GM12878 (cell line): ENCODE data around the gene MXD1. TPM values are rescaled to one million over a fixed set of nuclear protein-coding genes. Genes with fewer than 3 reads are reported as not detected.

Source experiments
- ATAC-seq: fragments of 200-7000 bp; cut with Tn5 transposase; 3 replicates; pipeline ENCODE4 v1.9.1; 2020; ENCODE audit warnings: mild to moderate bottlenecking, moderate library complexity
- BruUV-seq: library from RNA; stranded (reverse); fragments of 400-500 nt; replicated peaks from 2 replicates; lab custom pipeline; 2021; lab: Mats Ljungman, UMichigan
- CTCF ChIA-PET: fragments of 300-600 bp; sonication (Branson Sonifier 250); formaldehyde crosslinking; extraction: SDS; loops from one replicate; lab custom pipeline; 2021; ENCODE audit warnings: inconsistent platforms; lab: Yijun Ruan, JAX
- POLR2A ChIA-PET: fragments of 350-600 bp; formaldehyde crosslinking; extraction: SDS; loops from one replicate; lab custom pipeline; 2021; ENCODE audit warnings: inconsistent platforms; lab: Charles Lee
- RAD21 ChIA-PET: fragments of 300-600 bp; sonication (Branson Sonifier 250); formaldehyde crosslinking; loops from one replicate; lab custom pipeline; 2023; ENCODE audit warnings: antibody characterized with exemption; ENCODE audit not compliant: unreplicated experiment; lab: Charles Lee
- SMC1A ChIA-PET: fragments of 300-600 bp; sonication (Branson Sonifier 250); formaldehyde crosslinking; loops from one replicate; lab custom pipeline; 2023; ENCODE audit not compliant: unreplicated experiment, uncharacterized antibody; lab: Charles Lee
- DNase-seq: peaks from one replicate; pipeline ENCODE4 v3.0.0-alpha.2; 2011; ENCODE audit warnings: low read depth, low spot score
- FAIRE-seq: peaks from 3 replicates; lab custom pipeline; 2011; peaks lifted over from hg19 to GRCh38; lab: Jason Lieb, UNC
- H2AFZ ChIP-seq: 2 replicates; pipeline ENCODE4 v1.6.0; 2011; ENCODE audit warnings: low read depth, low read length, control low read depth; ENCODE audit not compliant: control insufficient read depth
- H3K27ac ChIP-seq: 2 replicates; pipeline ENCODE4 v1.5.1; 2011; ENCODE audit warnings: control low read depth; ENCODE audit not compliant: control insufficient read depth, insufficient read depth
- H3K27me3 ChIP-seq, 2 experiments: replicated peaks in 1 of 2; 2 replicates each; pipeline versions ENCODE4 v1.6.0 to v1.6.1; 2011; ENCODE audit warnings: low read length in 1 of 2; ENCODE audit not compliant: control insufficient read depth in 2 of 2, insufficient read depth in 2 of 2
- H3K36me3 ChIP-seq, 2 experiments: 2 replicates each; pipeline ENCODE4 v1.5.1; 2011; ENCODE audit warnings: low read length in 1 of 2; ENCODE audit not compliant: control insufficient read depth in 2 of 2, insufficient read depth in 2 of 2
- H3K4me1 ChIP-seq: 2 replicates; pipeline ENCODE4 v1.6.1; 2011; ENCODE audit warnings: mild to moderate bottlenecking, low read length, moderate library complexity, mixed read lengths; ENCODE audit not compliant: control insufficient read depth, insufficient read depth
- H3K4me2 ChIP-seq: 2 replicates; pipeline ENCODE4 v1.6.0; 2011; ENCODE audit warnings: control low read depth; ENCODE audit not compliant: control insufficient read depth, insufficient read depth
- H3K4me3 ChIP-seq: fragments of 200-600 bp; sonication (generic); 2 replicates; pipeline ENCODE4 v1.5.1; 2016
- H3K79me2 ChIP-seq: 2 replicates; pipeline ENCODE4 v1.6.0; 2011; ENCODE audit warnings: low read length; ENCODE audit not compliant: control insufficient read depth, insufficient read depth
- H3K9ac ChIP-seq: 2 replicates; pipeline ENCODE4 v1.8.0; 2011; ENCODE audit warnings: low read length, control low read depth, mixed read lengths; ENCODE audit not compliant: control insufficient read depth, insufficient read depth
- H3K9me3 ChIP-seq: replicated peaks from 3 replicates; pipeline ENCODE4 v1.5.1; 2011; ENCODE audit warnings: mild to moderate bottlenecking, low read length; ENCODE audit not compliant: control insufficient read depth, insufficient read depth
- H4K20me1 ChIP-seq: 2 replicates; pipeline ENCODE4 v1.6.0; 2011; ENCODE audit not compliant: control insufficient read depth, insufficient read depth
- ASH2L ChIP-seq: fragments of 300-600, 200-600 bp; sonication (generic); IDR thresholded peaks from 2 replicates; pipeline ENCODE4 v1.6.1; 2017; ENCODE audit warnings: low read depth, mild to moderate bottlenecking, borderline replicate concordance
- CEBPZ ChIP-seq: fragments of 150-350 bp; IDR thresholded peaks from 2 replicates; pipeline ENCODE4 v1.6.1; 2016; ENCODE audit warnings: low read depth, low read length
- EGR1 ChIP-seq, 2 experiments: IDR thresholded peaks; 1 replicate in 1 of 2; 2 replicates in 1 of 2; pipeline ENCODE4 v1.6.1; 2011 to 2012; ENCODE audit warnings: low read depth in 2 of 2, low read length in 2 of 2, borderline replicate concordance in 1 of 2, mild to moderate bottlenecking in 1 of 2, moderate library complexity in 1 of 2
- HDAC6 ChIP-seq: fragments of 200-600 bp; sonication (generic); IDR thresholded peaks from one replicate; pipeline ENCODE4 v1.8.0; 2017; ENCODE audit warnings: antibody characterized with exemption; ENCODE audit not compliant: unreplicated experiment
- KAT2A ChIP-seq: conservative IDR thresholded peaks from 2 replicates; pipeline ENCODE4 v1.6.1; 2011; ENCODE audit warnings: low read depth, low read length; ENCODE audit not compliant: control insufficient read depth
- MTA3 ChIP-seq: IDR thresholded peaks from 2 replicates; pipeline ENCODE4 v1.6.1; 2012; ENCODE audit warnings: low read length, inconsistent platforms, borderline replicate concordance
- NKRF ChIP-seq: fragments of 450-650 bp; conservative IDR thresholded peaks from 2 replicates; pipeline ENCODE4 v1.6.1; 2017; ENCODE audit warnings: mild to moderate bottlenecking, moderate library complexity
- PML ChIP-seq: IDR thresholded peaks from 2 replicates; pipeline ENCODE4 v1.6.1; 2012; ENCODE audit warnings: low read length, inconsistent platforms
- POLR2AphosphoS5 ChIP-seq: IDR thresholded peaks from 2 replicates; pipeline ENCODE4 v1.6.1; 2011; ENCODE audit warnings: mild to moderate bottlenecking, low read length, inconsistent platforms
- RCOR1 ChIP-seq: conservative IDR thresholded peaks from 2 replicates; pipeline ENCODE4 v1.6.1; 2012; ENCODE audit warnings: low read depth, low read length, improper control_type of control experiment
- SMARCA5 ChIP-seq: fragments of 450-650 bp; IDR thresholded peaks from 2 replicates; pipeline ENCODE4 v1.6.1; 2017; ENCODE audit warnings: mild to moderate bottlenecking
- SUPT20H ChIP-seq: IDR thresholded peaks from 2 replicates; pipeline ENCODE4 v1.6.1; 2011; ENCODE audit warnings: low read depth, mild to moderate bottlenecking, low read length, moderate library complexity, borderline replicate concordance; ENCODE audit not compliant: control insufficient read depth
- ZNF24 ChIP-seq: fragments of 450-650 bp; IDR thresholded peaks from 2 replicates; pipeline ENCODE4 v1.6.1; 2017; ENCODE audit warnings: antibody characterized with exemption, mild to moderate bottlenecking
- WGBS: methylation state at CpG from one replicate; pipeline ENCODE4 v1.1.6; 2016; ENCODE audit warnings: low lambda C conversion rate; ENCODE audit not compliant: insufficient replicate concordance, insufficient coverage; ENCODE audit errors: missing lambda C conversion rate; 5-methylcytosine and 5-hydroxymethylcytosine counted together
- in situ Hi-C: fragments of 300-500 bp; cut with MboI; formaldehyde crosslinking; loops from 9 replicates; pipeline ENCODE4 v1.14.3; 2018; ENCODE audit warnings: mixed read lengths
- intact Hi-C: fragments of 100-400 bp; cut with micrococcal nuclease; formaldehyde crosslinking; loops from one replicate; pipeline ENCODE4 v1.14.2; 2022; ENCODE audit not compliant: unreplicated experiment
- polyA plus RNA-seq, 11 experiments: library from polyadenylated mRNA; depleted of rRNA in 4 of 11; unstranded in 6 of 11; stranded (reverse) in 5 of 11; fragments of >200 nt; fragmentation: Nextera tagmentation in 4 of 11; fragmentation: Illumina TruSeq in 1 of 11; extraction: Ambion mirVana in 4 of 11; extraction: Trizol in 1 of 11; gene quantifications; 1 replicate in 1 of 11; 2 replicates in 10 of 11; pipeline versions ENCODE4 v1.2.1 to v1.2.3, GENCODE V29; 2011 to 2016; ENCODE audit warnings: inconsistent platforms in 2 of 11, missing spikeins in 2 of 11, low read depth in 1 of 11
- total RNA-seq, 4 experiments: library from RNA; depleted of rRNA in 3 of 4; stranded (reverse); fragments of >200 nt in 3 of 4; fragmentation: Illumina TruSeq in 1 of 4; extraction: Trizol in 1 of 4; gene quantifications; 2 replicates each; pipeline versions ENCODE4 v1.2.1 to v1.2.3, GENCODE V29; 2013 to 2021
- TF ChIP-seq, protein P1 (sequence below): fragments of 450-650 bp; IDR thresholded peaks from 2 replicates; pipeline ENCODE4 v1.6.1; 2016; ENCODE audit warnings: mild to moderate bottlenecking

MXD1 gene
- total and polyA plus RNA-seq, 10 of the 15 experiments (the other 5 are each of a cell fraction or from before 2014, with no cell fraction given): 2.2 to 10.2 (median 3.3) TPM

DNA sequence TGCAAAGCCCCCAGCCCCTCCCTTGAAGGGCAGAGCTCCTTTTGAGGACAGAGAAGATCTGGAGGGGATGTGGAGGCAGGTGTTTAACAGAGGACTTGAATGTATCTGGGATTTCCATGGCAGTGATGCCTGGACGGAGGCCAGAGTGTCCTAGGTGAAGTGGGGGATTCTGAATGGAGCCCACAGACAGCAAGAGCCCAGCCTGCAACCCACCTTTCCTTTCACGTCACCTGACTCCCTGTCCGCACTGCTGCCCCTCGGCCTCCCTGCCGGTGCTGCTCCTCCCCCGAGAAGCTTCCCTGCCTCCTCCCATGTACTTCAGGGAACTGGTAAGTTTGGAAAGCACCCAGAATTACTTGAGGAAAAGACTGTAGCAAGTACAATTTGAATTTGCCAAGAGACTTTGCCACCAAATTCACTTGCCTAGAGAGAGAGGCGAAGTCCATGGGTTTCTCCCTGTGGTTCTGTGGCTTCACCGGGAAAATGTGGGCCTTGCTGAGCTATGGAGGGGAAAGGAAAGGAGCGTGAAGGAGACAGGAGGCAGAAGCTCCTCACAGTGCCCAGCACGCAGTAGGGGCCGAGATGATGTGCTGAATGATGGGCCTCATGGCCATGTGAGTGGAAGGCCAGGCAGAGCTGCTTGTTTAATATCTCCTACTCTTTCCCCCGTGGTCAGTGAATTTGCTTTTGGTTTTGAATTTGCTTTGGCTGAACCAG lies 60.4 kb downstream of the MXD1 start (continued):
- TF ChIP-seq HDAC6: no peak
- no peak for TF ChIP-seq POLR2AphosphoS5
- TF ChIP-seq, all 136 proteins: peak for 0

- H3K4me1 ChIP-seq: no peaks in the 10 kb centered on the region
- WGBS: 79% methylated on average over 13 of the region's 13 CpGs
- H4K20me1 ChIP-seq: no peaks in the 10 kb centered on the region
- intact Hi-C loops: no loop called here
- in situ Hi-C loops: no loop called here
- ATAC-seq (no peak), FAIRE-seq (no peak), DNase-seq (no peak)
- CTCF ChIA-PET: no interaction called here
- no peaks in the 10 kb centered on the region for H3K27me3 ChIP-seq
- H3K9ac ChIP-seq: no peak overlapping the region
- POLR2A ChIA-PET: no interaction called here
- TF ChIP-seq, protein P1, sequence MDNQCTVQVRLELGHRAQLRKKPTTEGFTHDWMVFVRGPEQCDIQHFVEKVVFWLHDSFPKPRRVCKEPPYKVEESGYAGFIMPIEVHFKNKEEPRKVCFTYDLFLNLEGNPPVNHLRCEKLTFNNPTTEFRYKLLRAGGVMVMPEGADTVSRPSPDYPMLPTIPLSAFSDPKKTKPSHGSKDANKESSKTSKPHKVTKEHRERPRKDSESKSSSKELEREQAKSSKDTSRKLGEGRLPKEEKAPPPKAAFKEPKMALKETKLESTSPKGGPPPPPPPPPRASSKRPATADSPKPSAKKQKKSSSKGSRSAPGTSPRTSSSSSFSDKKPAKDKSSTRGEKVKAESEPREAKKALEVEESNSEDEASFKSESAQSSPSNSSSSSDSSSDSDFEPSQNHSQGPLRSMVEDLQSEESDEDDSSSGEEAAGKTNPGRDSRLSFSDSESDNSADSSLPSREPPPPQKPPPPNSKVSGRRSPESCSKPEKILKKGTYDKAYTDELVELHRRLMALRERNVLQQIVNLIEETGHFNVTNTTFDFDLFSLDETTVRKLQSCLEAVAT: no peak
- TF ChIP-seq SMARCA5: no peak
- no peak for TF ChIP-seq ZNF24
- TF ChIP-seq KAT2A: no peak
- TF ChIP-seq SUPT20H: no peak
- TF ChIP-seq MTA3: no peak
- no peak for TF ChIP-seq NKRF
- TF ChIP-seq ASH2L: no peak
- no peak for TF ChIP-seq EGR1 (IDR thresholded peaks at IDR 0.05; ENCODE audit: borderline replicate concordance in 1 of 2, low read depth in 2 of 2, low read length in 2 of 2)
- no peak for TF ChIP-seq CEBPZ
- TF ChIP-seq RCOR1: no peak
- no peak for TF ChIP-seq PML
- RAD21 ChIA-PET: no interaction called here
- H3K4me2 ChIP-seq: no peak overlapping the region
- no peak overlapping the region for H2AFZ ChIP-seq
- no TSS peak for BruUV-seq
- no peak overlapping the region for H3K27ac ChIP-seq
- H3K79me2 ChIP-seq: no peaks in the 10 kb centered on the region
- SMC1A ChIA-PET: no interaction called here
- H3K9me3 ChIP-seq: no peaks in the 10 kb centered on the region
- H3K36me3 ChIP-seq: no peaks in the 10 kb centered on the region
- no peak overlapping the region for H3K4me3 ChIP-seq
Measured at GRCh38 chr2:69975853-69976462, 61.0 kb downstream of the MXD1 start.
